ENCODE measurements around the gene GAA. TPM values are rescaled to one million over a fixed set of nuclear protein-coding genes. Genes with fewer than 3 reads are reported as not detected.

Gene GAA
- total RNA-seq, 1 experiment from 2014 or later, result 30.3 TPM

- no peaks in the 10 kb centered on the region for H3K79me1 ChIP-seq (ENCODE audit: insufficient read depth, low read depth, low read length, poor library complexity, severe bottlenecking)
- H3K79me2 ChIP-seq (ENCODE audit: insufficient read depth, low read length), result no peaks in the 10 kb centered on the region
- no peaks in the 10 kb centered on the region for H3K4me1 ChIP-seq (ENCODE audit: insufficient read depth, low read length)
- no peak overlapping the region for H3K23ac ChIP-seq (ENCODE audit: insufficient read length, low read depth, low read length)
- H4K20me1 ChIP-seq (ENCODE audit: control insufficient read depth, insufficient read depth, insufficient read length), result no peaks in the 10 kb centered on the region
- peak; percentile 23 for DNase-seq
- no peak overlapping the region for H2BK5ac ChIP-seq (ENCODE audit: insufficient read length, low read length)
- H3K9me3 ChIP-seq (ENCODE audit: control insufficient read depth, low read depth, low read length), result no peaks in the 10 kb centered on the region
- Mint-ChIP-seq H3K4me1 (peaks cover 12 to 26% of the 10 kb centered on the region in 2 experiments), H3K9me3 (peaks cover 0 to 7% of the 10 kb centered on the region in 2 experiments; a peak in 1 of 5 replicates), H3K27me3 (ENCODE audit: low read depth) (no peaks in the 10 kb centered on the region; the same call in 1 of the 2 replicates), H3K36me3 (ENCODE audit: insufficient read depth in 1 of 3, low read depth in 3 of 3) (peaks cover 2 to 41% (median 7%) of the 10 kb centered on the region in 3 experiments; a peak in 6 of 7 replicates), H3K27ac (no peak overlapping the region; a peak in 2 of 7 replicates), H3K4me3 (no peak overlapping the region)
- H2BK120ac ChIP-seq (ENCODE audit: low read depth, low read length, poor library complexity, severe bottlenecking), result no peak overlapping the region
- H3K27me3 ChIP-seq (ENCODE audit: insufficient read depth, low read length), result no peaks in the 10 kb centered on the region
- H2AK5ac ChIP-seq (ENCODE audit: insufficient read length, low read length), result no peak overlapping the region
- H2BK20ac ChIP-seq (ENCODE audit: low read depth, low read length, poor library complexity, severe bottlenecking), result no peak overlapping the region
- no peak overlapping the region for H4K5ac ChIP-seq (ENCODE audit: insufficient read length, low read depth, low read length)
- no peak overlapping the region for H4K8ac ChIP-seq (replicated peaks; ENCODE audit: insufficient read length, low read depth, low read length)
- no CpG with 5 or more reads among the region's 16 CpGs for WGBS (ENCODE audit: extremely low coverage, insufficient read length, low lambda C conversion rate)
- TF ChIP-seq CTCF (conservative IDR thresholded peaks at IDR 0.05), result no peak
- no peak overlapping the region for H3K9ac ChIP-seq (ENCODE audit: extremely low read depth, insufficient read length, low read length)
- no peak overlapping the region for H3K56ac ChIP-seq (ENCODE audit: insufficient read length, low read depth, low read length)
- H3T11ph ChIP-seq (ENCODE audit: low read length), result no peak overlapping the region
- no peak overlapping the region for H2AFZ ChIP-seq (ENCODE audit: low read length)
- no peak overlapping the region for H2BK15ac ChIP-seq (ENCODE audit: low read depth, low read length)
- H3K4ac ChIP-seq (ENCODE audit: low read depth, low read length), result no peak overlapping the region
- no peak overlapping the region for H3K18ac ChIP-seq (ENCODE audit: insufficient read length, low read depth, low read length)
- H3K4me2 ChIP-seq (ENCODE audit: insufficient read depth, insufficient read length, low read length), result no peak overlapping the region
- H3K14ac ChIP-seq (ENCODE audit: insufficient read depth, low read length), result no peak overlapping the region; the same call in 1 of the 2 replicates
- no peak overlapping the region for H3K27ac ChIP-seq (ENCODE audit: insufficient read length, low read depth, low read length)
- H2BK12ac ChIP-seq (ENCODE audit: insufficient read length, low read depth, low read length), result no peak overlapping the region
- H4K91ac ChIP-seq (ENCODE audit: insufficient read length, low read depth, low read length), result no peak overlapping the region
- H3K23me2 ChIP-seq (ENCODE audit: insufficient read length, low read depth, low read length, poor library complexity, severe bottlenecking), result no peaks in the 10 kb centered on the region
Observed at GRCh38 chr17:80116276-80116920, 15.0 kb downstream of the GAA start.

All from H9 (cell line).